Subcutaneous adipose tissue (tissue), 4 donors: ENCODE results near the gene GPR119. TPM values are rescaled to one million over a fixed set of nuclear protein-coding genes. Genes with fewer than 3 reads are reported as not detected.

Experiments used
- CTCF ChIP-seq: fragments of 450-650 bp; IDR thresholded peaks from one replicate; pipeline ENCODE4 v1.5.1; 2016; ENCODE audit warnings: low read depth, mild to moderate bottlenecking, control low read depth, antibody characterized with exemption, moderate library complexity
- total RNA-seq, 4 donors: library from RNA; depleted of rRNA; stranded (reverse); fragments of >200 nt; gene quantifications; one replicate each; pipeline ENCODE4 v1.1.0, GENCODE V29; 2016

Gene GPR119
- total RNA-seq, 4 donors from 2014 or later: not detected

DNA sequence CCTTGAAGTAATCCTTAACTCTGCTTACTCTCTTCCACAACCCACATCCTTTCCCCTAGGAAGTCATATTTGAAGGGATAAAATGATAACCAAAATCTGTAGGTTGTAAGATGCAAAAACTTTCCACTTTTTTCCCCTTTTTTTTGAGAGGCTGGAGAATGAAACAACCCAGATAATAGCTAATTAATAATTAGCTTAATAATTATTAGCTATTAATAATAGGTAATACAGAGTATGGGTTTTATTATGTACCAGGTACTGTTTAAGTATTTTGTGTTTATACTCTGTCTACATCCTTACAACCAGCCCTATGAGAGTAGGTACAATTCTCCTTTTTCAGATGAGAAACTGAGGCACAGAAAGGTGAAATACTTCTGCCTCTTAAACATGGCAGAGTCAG is 9.4 kb downstream of the GPR119 start:
- TF ChIP-seq CTCF: no peak

DNA sequence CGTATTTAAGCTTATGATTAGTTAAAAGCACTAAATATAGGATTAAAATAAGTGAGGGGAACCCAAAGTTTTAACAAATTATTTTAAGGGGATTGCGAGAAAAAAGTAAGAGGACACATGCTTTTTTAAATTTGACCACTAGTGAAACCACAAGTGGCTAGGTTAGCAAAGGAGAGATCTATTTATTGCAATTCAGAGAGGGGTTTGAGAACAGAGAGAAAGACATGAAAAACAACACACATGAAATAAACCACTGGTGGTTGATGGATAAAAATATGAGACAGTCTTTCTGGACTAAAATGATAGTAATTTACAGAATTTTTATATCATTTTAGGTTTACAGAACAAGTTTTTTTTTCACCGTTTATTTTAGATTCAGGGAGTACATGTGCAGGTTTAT is 33.9 kb downstream of the GPR119 start:
- TF ChIP-seq CTCF: no peak

DNA sequence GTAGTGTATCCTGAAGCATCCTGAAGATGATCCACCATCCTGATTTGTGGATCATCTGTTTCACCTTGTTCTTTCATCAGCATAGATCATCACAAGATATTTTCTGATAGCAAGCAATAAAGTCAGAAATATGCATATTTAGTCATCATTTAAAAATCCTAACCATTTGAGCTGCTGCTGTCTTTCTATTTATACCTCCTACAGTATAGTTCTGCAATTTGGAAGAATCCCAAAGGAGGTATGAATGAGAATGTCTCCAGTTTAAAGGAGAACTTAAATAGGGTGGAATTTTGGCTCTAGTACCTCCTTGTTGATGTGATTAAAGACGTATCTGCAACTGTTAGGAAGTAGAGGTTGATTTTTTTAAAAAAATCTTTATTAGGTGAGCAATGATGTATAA is 38.2 kb downstream of the GPR119 start:
- TF ChIP-seq CTCF: no peak

DNA sequence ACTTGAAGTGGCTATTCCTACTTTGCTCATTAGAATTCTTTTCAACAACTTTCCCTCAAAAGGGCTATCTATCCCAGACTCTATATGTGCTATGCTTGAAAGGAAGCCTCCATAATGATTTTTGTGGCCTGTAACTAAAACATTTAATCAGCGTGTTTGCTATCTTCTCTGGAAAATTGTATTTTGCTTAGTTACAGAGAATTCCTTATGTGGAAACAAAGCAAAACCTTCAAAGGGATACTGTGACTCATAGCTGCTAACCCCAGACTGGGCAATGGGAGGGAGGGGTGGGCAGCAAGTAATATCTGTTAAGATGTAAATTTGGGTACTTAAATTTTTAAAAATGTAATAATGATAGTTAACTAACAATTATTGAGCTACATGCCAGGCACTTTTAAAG is 42.1 kb downstream of the GPR119 start:
- TF ChIP-seq CTCF: no peak

DNA sequence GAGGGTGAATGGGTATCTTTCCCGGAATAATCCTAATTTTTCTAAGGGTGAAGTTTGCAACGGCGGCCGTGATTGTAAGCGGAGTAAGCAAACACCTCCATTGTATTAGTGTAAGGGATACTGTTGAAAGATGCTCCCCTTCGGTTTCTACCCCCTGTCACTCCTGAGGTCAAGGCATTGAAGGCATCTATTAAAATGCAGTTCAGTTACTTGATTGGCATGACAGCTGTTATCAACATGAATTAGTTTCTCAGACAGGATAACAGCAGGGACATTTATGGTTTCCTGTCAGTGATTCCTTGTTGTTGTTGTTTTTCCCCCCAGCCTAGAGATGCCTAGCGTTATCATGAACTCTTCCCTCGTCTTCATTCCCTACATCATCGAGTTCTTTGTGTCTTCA is 45.2 kb downstream of the GPR119 start:
- TF ChIP-seq CTCF: no peak

DNA sequence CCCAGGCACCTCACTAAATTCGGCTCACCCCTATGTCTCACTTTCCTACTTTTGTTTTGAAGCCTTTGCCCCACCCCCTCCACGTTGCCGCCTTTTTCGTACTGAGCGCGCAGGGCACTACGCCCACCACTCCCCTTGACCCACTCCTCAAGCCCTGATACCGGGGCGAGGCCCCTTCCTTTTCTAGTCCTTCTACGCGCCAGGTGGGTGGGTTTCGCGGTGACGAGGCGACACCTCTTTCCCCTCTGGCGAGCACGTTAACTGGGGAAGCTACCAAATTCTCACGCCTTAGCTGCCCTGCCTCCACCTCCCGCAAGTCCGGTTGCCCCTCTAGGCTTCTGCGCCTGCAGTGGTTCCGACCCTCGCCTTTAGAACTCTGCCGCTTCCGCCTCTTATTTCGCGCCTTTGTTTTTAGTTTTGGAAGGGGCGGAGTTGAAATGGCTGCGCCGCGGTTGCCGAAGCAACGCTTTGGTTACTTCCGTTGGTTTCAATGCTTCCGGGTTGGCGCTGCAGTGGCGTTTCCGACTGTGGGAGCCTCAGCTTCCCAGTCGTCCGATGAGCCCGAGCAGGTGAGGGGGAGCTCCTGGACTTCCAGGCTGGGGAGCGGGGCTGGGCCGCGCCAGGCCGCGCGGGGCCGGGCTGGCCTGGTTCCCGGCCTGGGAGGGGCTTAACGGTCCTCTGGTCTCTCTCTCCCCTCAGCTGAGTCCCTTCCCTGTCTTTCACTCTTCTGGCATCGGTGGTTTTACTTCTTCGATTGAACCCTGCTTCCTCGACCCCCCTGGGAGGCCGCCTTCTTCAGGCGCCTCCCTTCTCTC is 45.9 kb downstream of the GPR119 start, which contains the start of gene SLC25A14:
Gene SLC25A14, plus strand, starts transcription at position 512 of the 815 bp plus-strand sequence. CDS start 360 bp downstream, outside the sequence.
- TF ChIP-seq CTCF: no peak

DNA sequence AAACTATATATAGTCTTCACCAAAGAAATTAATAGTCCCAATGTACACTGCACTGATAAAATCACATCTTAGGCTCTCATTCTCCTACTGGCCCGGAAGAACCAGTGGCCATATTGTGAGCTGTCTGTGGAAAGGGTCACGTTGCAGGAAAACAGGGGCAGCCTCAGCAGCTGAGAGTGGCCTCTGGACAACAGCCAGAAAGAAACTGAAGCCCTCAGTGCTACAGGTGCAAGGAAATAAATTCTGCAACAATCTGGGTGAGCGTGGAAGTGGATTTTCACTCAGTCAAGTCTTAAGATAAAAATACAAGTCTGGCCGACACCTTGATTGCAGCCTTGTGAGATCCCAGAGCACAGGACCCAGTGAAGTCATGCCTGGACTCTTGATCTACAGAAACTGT is 48.9 kb downstream of the GPR119 start:
- no peak for TF ChIP-seq CTCF

Other genes starting within 250 kb of the GPR119 start
- 10 to 100 TPM; 19.8 to 26.4 (median 22.4) TPM for gene AIFM1, start 219.8 kb downstream of the GPR119 start, total RNA-seq
- gene RAB33A, start 213.7 kb downstream of the GPR119 start, total RNA-seq: 1 to 10 TPM in 1 of 4 donors, under 1 TPM in 1, not detected in 2; 0.88 to 3.6 TPM
- gene ZNF280C, start 116.8 kb downstream of the GPR119 start, total RNA-seq: 1 to 10 TPM; 3.1 to 5.5 (median 4.2) TPM
- 1 to 10 TPM; 4.4 to 7.5 (median 5.8) TPM for gene SLC25A14, start 45.8 kb downstream of the GPR119 start, total RNA-seq
- 10 to 100 TPM; 10.1 to 17.8 (median 16.4) TPM for gene RBMX2, start 16.3 kb upstream of the GPR119 start, total RNA-seq